OCI-LY7 (cell line): ENCODE results near the gene SMOC2. TPM values are rescaled to one million over a fixed set of nuclear protein-coding genes. Genes with fewer than 3 reads are reported as not detected.

Experiments
- BruUV-seq: library from RNA; stranded (reverse); fragments of 400-500 nt; replicated peaks from 2 replicates; lab custom pipeline; 2021; lab: Mats Ljungman, UMichigan
- CTCF ChIA-PET: fragments of 300-600 bp; sonication (Branson Sonifier 250); formaldehyde crosslinking; loops from one replicate; lab custom pipeline; 2022; ENCODE audit warnings: antibody characterized with exemption; ENCODE audit not compliant: unreplicated experiment; lab: Charles Lee
- POLR2A ChIA-PET: fragments of 300-600 bp; sonication (Branson Sonifier 250); formaldehyde crosslinking; loops from one replicate; lab custom pipeline; 2022; ENCODE audit warnings: antibody characterized with exemption; lab: Charles Lee
- DNase-seq: peaks from one replicate; pipeline ENCODE4 v3.0.0-alpha.2; 2015; ENCODE audit warnings: low spot score
- H2AFZ ChIP-seq: fragments of 200-600 bp; sonication (generic), shearing (Covaris generic); 2 replicates; pipeline ENCODE4 v1.6.1; 2014; ENCODE audit warnings: mild to moderate bottlenecking, antibody characterized with exemption, low read length, moderate library complexity
- H3K27ac ChIP-seq: fragments of 200-600 bp; sonication (generic); 2 replicates; pipeline ENCODE4 v1.5.1; 2014; ENCODE audit warnings: mixed run types, low read depth, mild to moderate bottlenecking, moderate library complexity, low read length, inconsistent platforms; ENCODE audit not compliant: poor library complexity, severe bottlenecking
- H3K36me3 ChIP-seq: fragments of 200-600 bp; sonication (generic); 2 replicates; pipeline ENCODE4 v1.6.1; 2014; ENCODE audit warnings: mild to moderate bottlenecking, antibody characterized with exemption, low read length, moderate library complexity, mixed read lengths; ENCODE audit not compliant: insufficient read depth
- H3K4me1 ChIP-seq: fragments of 200-600 bp; sonication (generic); 2 replicates; pipeline ENCODE4 v1.5.1; 2014; ENCODE audit warnings: mild to moderate bottlenecking, low read length; ENCODE audit not compliant: insufficient read depth, poor library complexity, severe bottlenecking
- H3K4me2 ChIP-seq: fragments of 200-600 bp; sonication (generic); 2 replicates; pipeline ENCODE4 v1.6.1; 2014; ENCODE audit warnings: mild to moderate bottlenecking, low read length
- H3K4me3 ChIP-seq: fragments of 200-600 bp; sonication (generic); 2 replicates; pipeline ENCODE4 v1.5.1; 2014; ENCODE audit warnings: mild to moderate bottlenecking, low read depth, low read length; ENCODE audit not compliant: poor library complexity, severe bottlenecking
- H3K79me2 ChIP-seq: fragments of 200-600 bp; sonication (generic); 2 replicates; pipeline ENCODE4 v1.6.1; 2016; ENCODE audit warnings: low read depth, mild to moderate bottlenecking, low read length, moderate library complexity, mixed read lengths; ENCODE audit not compliant: insufficient read depth
- H3K9me2 ChIP-seq: fragments of 200-600 bp; sonication (generic); 2 replicates; pipeline ENCODE4 v1.6.1; 2016; ENCODE audit warnings: mild to moderate bottlenecking, low read length, mixed read lengths; ENCODE audit not compliant: insufficient read depth
- H3K9me3 ChIP-seq: fragments of 200-600 bp; sonication (generic); 2 replicates; pipeline ENCODE4 v1.6.1; 2014; ENCODE audit warnings: mild to moderate bottlenecking, mixed run types, low read length, mixed read lengths
- H4K20me1 ChIP-seq: fragments of 200-600 bp; sonication (generic); 2 replicates; pipeline ENCODE4 v1.6.1; 2014; ENCODE audit warnings: mild to moderate bottlenecking, antibody characterized with exemption, low read length, moderate library complexity, mixed read lengths; ENCODE audit not compliant: insufficient read depth
- EZH2phosphoT487 ChIP-seq: fragments of 200-600 bp; sonication (generic); IDR thresholded peaks from 2 replicates; pipeline ENCODE4 v1.6.1; 2018; ENCODE audit warnings: low read depth, borderline replicate concordance, mild to moderate bottlenecking, mixed run types, antibody characterized with exemption, low read length, moderate library complexity, mixed read lengths
- intact Hi-C: fragments of 100-400 bp; cut with micrococcal nuclease; formaldehyde crosslinking; loops from one replicate; pipeline ENCODE4 v1.10.0; 2022; ENCODE audit not compliant: unreplicated experiment
- total RNA-seq, 2 experiments: library from RNA; depleted of rRNA in 1 of 2; stranded (reverse); fragments of >200 nt in 1 of 2; shearing (Covaris generic) in 1 of 2; gene quantifications; 2 replicates each; pipeline ENCODE4 v1.2.3, GENCODE V29; 2014 to 2022
- TF ChIP-seq, protein P1 (sequence below): fragments of 200-600 bp; sonication (generic); conservative IDR thresholded peaks from 2 replicates; pipeline ENCODE4 v1.5.1; 2014; ENCODE audit warnings: mild to moderate bottlenecking, antibody characterized with exemption, low read length, moderate library complexity, mixed read lengths

Gene SMOC2
- total RNA-seq, 2 experiments from 2014 or later, result not detected

GRCh38 chr6:168562576-168563151, 121.7 kb downstream of the SMOC2 start:
- H2AFZ ChIP-seq, result no peak overlapping the region
- intact Hi-C loops, result no loop called here
- no peak overlapping the region for H3K27ac ChIP-seq
- no peaks in the 10 kb centered on the region for H3K9me3 ChIP-seq
- ChIA-PET CTCF (no interaction called here), POLR2A (no interaction called here)
- no peak overlapping the region for H3K4me3 ChIP-seq
- DNase-seq, result no peak
- TF ChIP-seq, protein P1, sequence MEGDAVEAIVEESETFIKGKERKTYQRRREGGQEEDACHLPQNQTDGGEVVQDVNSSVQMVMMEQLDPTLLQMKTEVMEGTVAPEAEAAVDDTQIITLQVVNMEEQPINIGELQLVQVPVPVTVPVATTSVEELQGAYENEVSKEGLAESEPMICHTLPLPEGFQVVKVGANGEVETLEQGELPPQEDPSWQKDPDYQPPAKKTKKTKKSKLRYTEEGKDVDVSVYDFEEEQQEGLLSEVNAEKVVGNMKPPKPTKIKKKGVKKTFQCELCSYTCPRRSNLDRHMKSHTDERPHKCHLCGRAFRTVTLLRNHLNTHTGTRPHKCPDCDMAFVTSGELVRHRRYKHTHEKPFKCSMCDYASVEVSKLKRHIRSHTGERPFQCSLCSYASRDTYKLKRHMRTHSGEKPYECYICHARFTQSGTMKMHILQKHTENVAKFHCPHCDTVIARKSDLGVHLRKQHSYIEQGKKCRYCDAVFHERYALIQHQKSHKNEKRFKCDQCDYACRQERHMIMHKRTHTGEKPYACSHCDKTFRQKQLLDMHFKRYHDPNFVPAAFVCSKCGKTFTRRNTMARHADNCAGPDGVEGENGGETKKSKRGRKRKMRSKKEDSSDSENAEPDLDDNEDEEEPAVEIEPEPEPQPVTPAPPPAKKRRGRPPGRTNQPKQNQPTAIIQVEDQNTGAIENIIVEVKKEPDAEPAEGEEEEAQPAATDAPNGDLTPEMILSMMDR, result no peak
- no peak for TF ChIP-seq EZH2phosphoT487
- no peaks in the 10 kb centered on the region for H3K36me3 ChIP-seq
- H3K4me2 ChIP-seq, result no peak overlapping the region
- no peaks in the 10 kb centered on the region for H3K79me2 ChIP-seq
- no peaks in the 10 kb centered on the region for H3K4me1 ChIP-seq
- H3K9me2 ChIP-seq, result no peaks in the 10 kb centered on the region
- no peaks in the 10 kb centered on the region for H4K20me1 ChIP-seq
- no TSS peak for BruUV-seq

DNA sequence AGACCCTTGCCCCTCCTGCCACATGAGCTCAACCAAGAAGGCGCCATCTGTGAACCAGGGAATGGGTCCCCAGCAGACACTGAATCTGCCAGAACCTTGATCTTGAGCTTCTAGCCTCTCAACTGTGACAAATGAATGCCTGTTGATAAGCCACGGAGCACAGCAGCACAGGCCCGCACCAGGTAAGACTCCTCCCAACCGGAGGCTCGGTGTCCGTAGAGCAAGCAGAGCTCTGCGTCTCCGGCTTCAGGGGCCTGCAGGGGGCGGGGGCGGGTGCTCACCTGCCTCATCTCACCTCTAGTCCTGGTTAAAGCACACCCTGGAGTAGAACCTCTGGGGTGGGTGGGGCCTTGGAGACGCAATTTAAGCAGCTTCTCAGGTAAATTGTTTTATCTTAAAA, 122.7 kb downstream of the SMOC2 start:
- intact Hi-C loops, result no loop called here
- BruUV-seq, result no TSS peak
- CTCF ChIA-PET, result no interaction called here
- no peak for TF ChIP-seq EZH2phosphoT487
- TF ChIP-seq, protein P1, result no peak
- Histone ChIP-seq H4K20me1 (no peaks in the 10 kb centered on the region), H3K4me2 (no peak overlapping the region), H2AFZ (no peak overlapping the region), H3K4me1 (no peaks in the 10 kb centered on the region), H3K9me2 (no peaks in the 10 kb centered on the region), H3K79me2 (no peaks in the 10 kb centered on the region), H3K4me3 (no peak overlapping the region), H3K36me3 (no peaks in the 10 kb centered on the region), H3K27ac (no peak overlapping the region), H3K9me3 (no peaks in the 10 kb centered on the region)
- POLR2A ChIA-PET, result no interaction called here
- no peak for DNase-seq

GRCh38 chr6:168565112-168565511, 124.1 kb downstream of the SMOC2 start:
- CTCF ChIA-PET, result no interaction called here
- BruUV-seq, result no TSS peak

More at GRCh38 chr6:168565112-168565511, 124.1 kb downstream of the SMOC2 start:
- POLR2A ChIA-PET, result no interaction called here
- no peaks in the 10 kb centered on the region for H3K4me1 ChIP-seq
- no peak overlapping the region for H3K4me2 ChIP-seq
- no peak overlapping the region for H2AFZ ChIP-seq
- no peaks in the 10 kb centered on the region for H3K79me2 ChIP-seq
- intact Hi-C loops, result no loop called here
- TF ChIP-seq EZH2phosphoT487, result no peak
- TF ChIP-seq, protein P1, result no peak
- no peak overlapping the region for H3K4me3 ChIP-seq
- no peaks in the 10 kb centered on the region for H3K9me2 ChIP-seq
- DNase-seq, result no peak
- no peaks in the 10 kb centered on the region for H3K36me3 ChIP-seq
- H4K20me1 ChIP-seq, result no peaks in the 10 kb centered on the region
- no peaks in the 10 kb centered on the region for H3K9me3 ChIP-seq
- H3K27ac ChIP-seq, result no peak overlapping the region
